Peyer's patch (tissue), 4 donors: Measurements from ENCODE around the gene GRK6.

Source experiments
- CTCF ChIP-seq, 6 experiments: fragments of 450-650 bp in 4 of 6; fragments of 200-600 bp in 2 of 6; sonication (generic) in 1 of 6; IDR thresholded peaks; one replicate each; pipeline ENCODE4 v1.5.1; 2017 to 2019; ENCODE audit warnings: antibody characterized with exemption in 6 of 6, mild to moderate bottlenecking in 3 of 6, moderate library complexity in 1 of 6
- POLR2A ChIP-seq, 2 donors: fragments of 450-650 bp; IDR thresholded peaks; one replicate each; pipeline ENCODE4 v1.5.1; 2017; ENCODE audit warnings: antibody characterized with exemption in 2 of 2, mild to moderate bottlenecking in 2 of 2, moderate library complexity in 2 of 2

GRCh38 chr5:177404641-177405179, 21.8 kb upstream of the GRK6 start:
- TF ChIP-seq CTCF (IDR thresholded peaks at IDR 0.05) (no peak), POLR2A (IDR thresholded peaks at IDR 0.05) (no peak)
